NCI-H82 treated with DMSO at 0.1 percent for 48 hours (cell line): Measurements from ENCODE around the gene KHDRBS1.
A peak's percentile ranks its signal among the peaks of the same experiment; 100 is the strongest.
"Not testable (repeated sequence)": the region's sequence is repeated elsewhere in the genome, so short reads cannot be mapped to it uniquely, and the experiment has no call there.

Source experiments
- DNase-seq: peaks from one replicate; lab custom pipeline; 2025; ENCODE audit not compliant: unreplicated experiment; lab: John Stamatoyannopoulos, UW

Gene KHDRBS1

GRCh38 chr1:32012709-32013385, 821 bp upstream of the KHDRBS1 start:
- no peak for DNase-seq

- DNase-seq: no peak
Observed at GRCh38 chr1:32014199-32014947, 705 bp downstream of the KHDRBS1 start.

- DNase-seq: no peak
Observed at GRCh38 chr1:32014948-32015273, 1.2 kb downstream of the KHDRBS1 start.

GRCh38 chr1:32020339-32020738, 6.7 kb downstream of the KHDRBS1 start:
- DNase-seq: no peak

GRCh38 chr1:32021574-32022018, 7.9 kb downstream of the KHDRBS1 start:
- not testable (repeated sequence) for DNase-seq

DNA sequence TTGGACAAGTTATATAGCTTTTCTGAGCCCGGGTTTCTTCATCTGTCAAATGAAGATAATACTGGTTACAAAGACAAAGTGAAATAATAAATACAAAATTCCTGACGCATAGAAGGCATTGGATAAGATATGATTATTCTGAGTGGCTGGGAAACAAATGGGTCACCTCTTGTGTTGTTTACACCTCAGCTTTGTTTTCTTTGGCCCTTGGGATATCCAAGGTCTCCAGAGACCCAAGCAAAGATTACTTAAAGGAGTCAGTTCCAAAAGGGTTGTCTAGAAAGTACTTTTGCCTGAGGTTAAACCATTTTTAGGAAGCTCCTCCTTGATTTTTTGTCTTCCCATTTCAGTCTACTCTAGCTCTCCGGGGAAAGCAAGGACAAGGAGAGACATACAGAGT, 9.7 kb downstream of the KHDRBS1 start:
- DNase-seq: no peak

- no peak for DNase-seq
Observed at GRCh38 chr1:32025515-32025914, 11.8 kb downstream of the KHDRBS1 start.

- DNase-seq: no peak
Observed at GRCh38 chr1:32028746-32029145, 15.1 kb downstream of the KHDRBS1 start.

DNA sequence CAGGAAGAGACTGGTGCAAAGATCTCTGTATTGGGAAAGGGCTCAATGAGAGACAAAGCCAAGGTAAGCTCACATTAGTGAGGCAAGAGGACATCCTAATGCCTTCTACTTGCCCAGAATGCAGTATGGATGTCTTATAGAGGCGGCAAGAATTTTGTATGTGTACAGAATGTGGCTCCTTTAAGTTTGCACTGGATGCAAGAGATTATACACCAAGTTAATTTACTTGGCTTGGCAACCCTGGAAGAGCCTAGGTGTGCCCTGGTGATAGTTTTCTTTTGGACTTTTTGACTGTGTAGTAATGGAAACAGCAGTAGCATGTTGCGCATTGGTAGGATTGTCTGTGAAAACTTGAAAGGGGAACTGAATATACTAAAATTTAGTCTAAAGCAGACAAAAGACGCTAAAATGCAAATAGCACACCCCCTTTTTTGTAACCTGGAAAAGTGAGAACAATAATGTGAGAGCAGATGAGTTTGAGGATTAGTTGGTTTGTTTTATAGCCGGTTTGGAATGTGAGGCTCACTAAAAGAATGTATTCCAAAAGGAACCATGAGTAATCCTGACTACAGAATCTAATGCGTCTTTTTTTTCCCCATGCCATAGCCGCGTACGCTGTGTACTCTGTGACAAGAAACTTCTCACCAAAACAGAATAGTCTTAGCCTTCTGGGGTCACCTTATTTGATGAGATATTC, 18.1 kb downstream of the KHDRBS1 start:
- peak; percentile 73 for DNase-seq

GRCh38 chr1:32032275-32032615, 18.6 kb downstream of the KHDRBS1 start:
- peak; percentile 73 for DNase-seq

DNA sequence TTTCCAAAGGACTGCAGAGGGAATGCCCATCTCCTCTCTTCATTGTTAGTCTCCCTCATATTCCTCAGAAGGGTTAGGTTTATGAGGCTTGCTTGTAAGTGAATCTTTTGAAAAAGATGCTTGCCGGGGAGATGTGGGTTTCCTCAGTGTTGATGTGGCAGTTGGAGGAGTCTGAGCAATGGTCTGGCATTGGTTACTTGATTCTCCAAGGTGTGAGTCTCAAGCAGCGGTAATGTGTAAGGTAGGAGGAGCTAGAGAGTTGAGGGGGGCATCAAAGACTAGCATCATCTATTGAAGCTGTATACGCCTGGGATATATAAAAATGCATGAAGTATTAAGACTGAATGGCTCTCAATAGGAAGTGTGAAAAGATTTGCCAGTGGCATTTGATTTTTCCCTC, 21.5 kb downstream of the KHDRBS1 start:
- no peak for DNase-seq

DNA sequence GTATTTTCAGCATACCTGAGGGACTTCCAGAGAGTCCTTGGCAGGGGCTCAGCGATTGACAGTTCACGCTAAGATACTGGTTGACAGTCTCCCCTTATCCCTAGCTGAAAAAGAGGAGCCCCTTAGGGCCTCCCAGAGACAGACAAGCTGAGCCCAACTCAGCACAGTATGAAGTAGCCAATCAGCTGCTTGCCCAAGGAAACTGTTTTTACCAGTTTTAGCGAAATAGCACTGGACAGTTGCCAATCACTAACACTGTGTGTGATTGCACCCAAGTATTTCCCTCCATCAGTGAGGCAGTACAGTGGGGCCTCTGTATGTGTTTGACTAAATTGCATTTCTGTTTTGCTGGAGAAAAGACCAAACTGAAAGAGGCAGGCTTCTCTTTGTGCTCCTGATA, 27.0 kb downstream of the KHDRBS1 start:
- no peak for DNase-seq

- no peak for DNase-seq
Observed at GRCh38 chr1:32042330-32042729, 28.7 kb downstream of the KHDRBS1 start.

DNA sequence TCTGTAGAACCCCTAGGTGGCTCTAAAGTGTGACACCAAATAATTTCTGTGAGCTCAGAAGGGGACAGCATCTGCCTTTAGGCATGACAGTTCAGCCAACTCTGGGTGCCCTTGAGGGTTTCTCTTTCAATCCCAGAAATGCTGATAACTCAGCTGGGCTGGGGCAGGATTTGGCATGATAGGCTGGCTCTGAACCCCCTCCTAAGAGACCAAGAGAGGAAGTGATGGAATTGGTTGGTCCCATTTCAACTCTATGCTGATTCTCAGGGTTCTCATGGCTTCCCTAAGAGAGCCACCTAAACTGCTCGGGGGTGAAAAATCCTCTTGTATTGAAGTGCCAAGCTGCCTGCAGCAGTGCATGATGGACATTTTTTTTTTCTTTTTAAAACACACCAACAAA, 30.6 kb downstream of the KHDRBS1 start:
- no peak for DNase-seq

- no peak for DNase-seq
Observed at GRCh38 chr1:32045772-32046171, 32.1 kb downstream of the KHDRBS1 start.

- no peak for DNase-seq
Observed at GRCh38 chr1:32047701-32048100, 34.0 kb downstream of the KHDRBS1 start.

GRCh38 chr1:32048440-32048839, 34.8 kb downstream of the KHDRBS1 start:
- no peak for DNase-seq

DNA sequence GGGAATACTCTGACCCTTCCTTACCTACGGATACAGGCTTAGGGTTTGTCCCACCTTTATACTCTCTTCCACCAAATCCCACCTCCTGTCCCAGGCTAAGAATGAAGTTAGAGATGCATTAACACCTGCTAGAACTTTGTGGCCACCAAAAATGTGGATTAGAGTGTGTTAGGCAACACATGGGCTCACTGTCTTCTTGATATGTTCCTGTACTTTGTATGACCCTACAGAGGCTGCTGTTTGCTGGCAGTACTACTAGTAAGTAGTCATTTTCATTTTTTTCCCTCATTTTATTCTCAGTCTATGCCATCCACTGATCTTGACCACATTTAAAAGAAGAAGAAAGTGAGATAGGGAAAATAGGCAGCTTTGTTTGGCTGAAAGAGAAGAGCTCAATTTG, 38.0 kb downstream of the KHDRBS1 start:
- DNase-seq: no peak

- DNase-seq: no peak
Observed at GRCh38 chr1:32052887-32053286, 39.2 kb downstream of the KHDRBS1 start.

GRCh38 chr1:32055416-32055815, 41.7 kb downstream of the KHDRBS1 start:
- no peak for DNase-seq

- DNase-seq: no peak
Observed at GRCh38 chr1:32056598-32056997, 42.9 kb downstream of the KHDRBS1 start.

DNA sequence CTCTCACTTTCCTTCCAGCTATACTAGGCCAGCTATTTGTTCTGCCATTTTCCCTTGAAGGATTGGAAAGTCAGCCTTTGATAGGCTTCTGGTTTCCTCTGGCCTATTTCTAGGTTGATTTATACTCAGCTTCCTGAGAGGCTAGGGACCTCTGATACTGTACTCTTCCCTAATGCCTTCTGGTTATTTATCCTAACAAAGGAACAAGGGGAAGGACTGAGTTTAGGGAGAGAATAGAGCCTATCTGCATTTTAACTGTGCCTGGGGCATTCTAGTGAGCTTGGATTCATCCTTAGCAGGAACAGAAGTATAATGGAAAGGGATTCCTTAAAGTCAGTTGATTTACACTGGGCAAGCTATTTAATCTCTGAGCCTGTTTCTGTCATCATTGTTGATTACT, 47.2 kb downstream of the KHDRBS1 start:
- DNase-seq: no peak
